Esophagus muscularis mucosa (tissue), 3 donors: ENCODE measurements around the gene SLC31A2.

Experiments
- POLR2A ChIP-seq: fragments of 450-650 bp; IDR thresholded peaks from one replicate; pipeline ENCODE4 v1.6.1; 2017; ENCODE audit warnings: antibody characterized with exemption, moderate library complexity, mild to moderate bottlenecking, low read depth
- TF ChIP-seq, protein P1 (sequence below), 3 experiments: fragments of 200-600 bp in 2 of 3; fragments of 450-650 bp in 1 of 3; sonication (generic) in 2 of 3; IDR thresholded peaks; one replicate each; pipeline ENCODE4 v1.5.1; 2017 to 2019; ENCODE audit warnings: antibody characterized with exemption in 3 of 3, mild to moderate bottlenecking in 2 of 3, moderate library complexity in 1 of 3

- no peak for TF ChIP-seq POLR2A
- TF ChIP-seq, protein P1, sequence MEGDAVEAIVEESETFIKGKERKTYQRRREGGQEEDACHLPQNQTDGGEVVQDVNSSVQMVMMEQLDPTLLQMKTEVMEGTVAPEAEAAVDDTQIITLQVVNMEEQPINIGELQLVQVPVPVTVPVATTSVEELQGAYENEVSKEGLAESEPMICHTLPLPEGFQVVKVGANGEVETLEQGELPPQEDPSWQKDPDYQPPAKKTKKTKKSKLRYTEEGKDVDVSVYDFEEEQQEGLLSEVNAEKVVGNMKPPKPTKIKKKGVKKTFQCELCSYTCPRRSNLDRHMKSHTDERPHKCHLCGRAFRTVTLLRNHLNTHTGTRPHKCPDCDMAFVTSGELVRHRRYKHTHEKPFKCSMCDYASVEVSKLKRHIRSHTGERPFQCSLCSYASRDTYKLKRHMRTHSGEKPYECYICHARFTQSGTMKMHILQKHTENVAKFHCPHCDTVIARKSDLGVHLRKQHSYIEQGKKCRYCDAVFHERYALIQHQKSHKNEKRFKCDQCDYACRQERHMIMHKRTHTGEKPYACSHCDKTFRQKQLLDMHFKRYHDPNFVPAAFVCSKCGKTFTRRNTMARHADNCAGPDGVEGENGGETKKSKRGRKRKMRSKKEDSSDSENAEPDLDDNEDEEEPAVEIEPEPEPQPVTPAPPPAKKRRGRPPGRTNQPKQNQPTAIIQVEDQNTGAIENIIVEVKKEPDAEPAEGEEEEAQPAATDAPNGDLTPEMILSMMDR (IDR thresholded peaks at IDR 0.05): no peak
These were observed 26.4 kb downstream of the SLC31A2 start for GRCh38 chr9:113177251-113177650.
